Breast epithelium (tissue), 3 donors: ENCODE measurements around the gene WARS2.

Experiments
- POLR2AphosphoS5 ChIP-seq, 3 donors: sonication (generic); formaldehyde crosslinking; IDR thresholded peaks; one replicate each; pipeline ENCODE4 v1.6.1; 2017; ENCODE audit warnings: antibody characterized with exemption in 3 of 3
- TF ChIP-seq, protein P1 (sequence below), 3 donors: fragments of 450-650 bp; IDR thresholded peaks; one replicate each; pipeline ENCODE4 v1.5.1; 2016 to 2017; ENCODE audit warnings: antibody characterized with exemption in 3 of 3, mild to moderate bottlenecking in 3 of 3, moderate library complexity in 3 of 3

DNA sequence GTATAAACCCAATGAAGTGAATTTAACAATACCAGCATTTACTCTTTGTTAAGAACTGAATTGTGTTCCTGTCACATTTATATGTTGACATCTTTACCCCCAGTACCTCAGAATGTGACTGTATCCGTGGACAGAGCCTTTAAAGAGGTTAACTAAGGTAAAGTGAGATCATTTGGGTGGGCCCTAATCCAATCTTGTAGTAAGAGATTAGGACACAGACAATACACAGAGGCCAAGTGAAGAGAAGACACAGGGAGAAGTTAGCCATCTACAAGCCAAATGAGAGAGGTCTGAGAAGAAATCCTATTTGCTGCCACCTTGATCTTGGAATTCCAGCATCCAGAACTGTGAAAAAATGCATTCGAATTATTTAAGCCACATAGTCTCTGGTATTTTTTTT lies 22.9 kb upstream of the WARS2 start:
- TF ChIP-seq, protein P1, sequence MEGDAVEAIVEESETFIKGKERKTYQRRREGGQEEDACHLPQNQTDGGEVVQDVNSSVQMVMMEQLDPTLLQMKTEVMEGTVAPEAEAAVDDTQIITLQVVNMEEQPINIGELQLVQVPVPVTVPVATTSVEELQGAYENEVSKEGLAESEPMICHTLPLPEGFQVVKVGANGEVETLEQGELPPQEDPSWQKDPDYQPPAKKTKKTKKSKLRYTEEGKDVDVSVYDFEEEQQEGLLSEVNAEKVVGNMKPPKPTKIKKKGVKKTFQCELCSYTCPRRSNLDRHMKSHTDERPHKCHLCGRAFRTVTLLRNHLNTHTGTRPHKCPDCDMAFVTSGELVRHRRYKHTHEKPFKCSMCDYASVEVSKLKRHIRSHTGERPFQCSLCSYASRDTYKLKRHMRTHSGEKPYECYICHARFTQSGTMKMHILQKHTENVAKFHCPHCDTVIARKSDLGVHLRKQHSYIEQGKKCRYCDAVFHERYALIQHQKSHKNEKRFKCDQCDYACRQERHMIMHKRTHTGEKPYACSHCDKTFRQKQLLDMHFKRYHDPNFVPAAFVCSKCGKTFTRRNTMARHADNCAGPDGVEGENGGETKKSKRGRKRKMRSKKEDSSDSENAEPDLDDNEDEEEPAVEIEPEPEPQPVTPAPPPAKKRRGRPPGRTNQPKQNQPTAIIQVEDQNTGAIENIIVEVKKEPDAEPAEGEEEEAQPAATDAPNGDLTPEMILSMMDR (IDR thresholded peaks at IDR 0.05), result no peak
- TF ChIP-seq POLR2AphosphoS5 (IDR thresholded peaks at IDR 0.05), result no peak
